ENCODE data around the gene MBNL1.
"Not testable (repeated sequence)": the region's sequence is repeated elsewhere in the genome, so short reads cannot be mapped to it uniquely, and the experiment has no call there.

MBNL1 gene

GRCh38 chr3:152404976-152405375, 136.2 kb downstream of the MBNL1 start:
- DNase-seq (ENCODE audit: low read depth): no peak

DNA sequence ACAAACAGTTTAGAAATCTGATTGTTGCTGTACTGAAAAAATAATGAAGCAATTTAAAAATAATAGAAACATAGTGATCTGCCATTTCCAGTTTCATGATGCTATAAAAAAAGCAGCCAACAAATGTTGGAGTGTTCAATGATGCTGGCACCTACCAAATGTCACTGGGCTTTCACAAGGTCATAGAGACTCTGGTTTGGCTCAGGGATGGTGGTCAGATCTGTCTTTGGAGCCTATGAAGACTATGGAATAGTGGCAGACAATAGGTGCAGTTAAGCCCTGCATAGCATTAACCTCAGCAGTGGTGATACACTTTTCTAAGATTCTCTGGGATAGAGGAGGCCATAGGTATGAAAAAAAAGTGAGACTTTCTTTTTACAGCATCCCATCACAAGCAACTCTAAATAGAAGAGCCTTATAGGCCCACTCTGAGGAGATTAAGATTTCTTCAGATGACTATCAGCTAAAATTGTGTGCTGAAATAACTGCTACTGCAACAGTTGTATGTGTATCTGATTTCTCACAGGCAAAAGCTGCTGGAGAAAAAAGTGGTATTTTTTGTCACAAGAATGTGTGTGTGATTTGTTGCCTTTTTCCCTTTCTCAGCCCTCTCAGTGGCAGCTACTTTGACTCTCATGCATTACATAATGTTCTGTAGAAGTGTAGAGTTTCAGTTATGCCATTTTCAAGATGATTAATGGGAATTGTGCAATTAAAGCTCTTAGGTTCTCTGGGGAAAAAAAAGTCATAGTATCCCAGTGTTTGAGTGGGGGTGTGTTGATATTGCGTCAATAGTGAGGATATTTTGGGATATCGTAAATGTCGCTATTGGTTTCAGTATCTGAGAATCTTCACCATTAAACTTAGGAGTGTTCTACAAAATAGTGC, 137.4 kb downstream of the MBNL1 start:
- DNase-seq (ENCODE audit: low read depth): no peak

DNA sequence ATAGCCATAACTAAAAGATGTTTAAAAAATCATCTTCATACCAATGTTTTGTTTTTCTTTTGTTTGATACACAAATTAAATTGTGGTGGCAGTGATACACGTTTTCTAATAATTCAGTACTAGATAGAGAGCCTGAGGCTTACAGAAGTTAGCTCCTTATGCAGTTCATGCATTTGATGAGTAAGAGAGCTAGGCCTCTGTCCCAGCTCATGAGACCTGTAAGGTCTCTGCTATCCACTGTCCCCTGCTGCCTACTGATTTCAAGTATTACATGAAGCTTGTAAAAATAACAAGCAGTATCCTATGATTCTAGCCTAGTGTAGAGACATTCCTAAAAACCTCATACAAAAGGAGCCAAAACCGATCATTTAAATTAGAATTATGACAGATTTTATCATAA, 144.5 kb downstream of the MBNL1 start:
- DNase-seq (ENCODE audit: low read depth): no peak

DNA sequence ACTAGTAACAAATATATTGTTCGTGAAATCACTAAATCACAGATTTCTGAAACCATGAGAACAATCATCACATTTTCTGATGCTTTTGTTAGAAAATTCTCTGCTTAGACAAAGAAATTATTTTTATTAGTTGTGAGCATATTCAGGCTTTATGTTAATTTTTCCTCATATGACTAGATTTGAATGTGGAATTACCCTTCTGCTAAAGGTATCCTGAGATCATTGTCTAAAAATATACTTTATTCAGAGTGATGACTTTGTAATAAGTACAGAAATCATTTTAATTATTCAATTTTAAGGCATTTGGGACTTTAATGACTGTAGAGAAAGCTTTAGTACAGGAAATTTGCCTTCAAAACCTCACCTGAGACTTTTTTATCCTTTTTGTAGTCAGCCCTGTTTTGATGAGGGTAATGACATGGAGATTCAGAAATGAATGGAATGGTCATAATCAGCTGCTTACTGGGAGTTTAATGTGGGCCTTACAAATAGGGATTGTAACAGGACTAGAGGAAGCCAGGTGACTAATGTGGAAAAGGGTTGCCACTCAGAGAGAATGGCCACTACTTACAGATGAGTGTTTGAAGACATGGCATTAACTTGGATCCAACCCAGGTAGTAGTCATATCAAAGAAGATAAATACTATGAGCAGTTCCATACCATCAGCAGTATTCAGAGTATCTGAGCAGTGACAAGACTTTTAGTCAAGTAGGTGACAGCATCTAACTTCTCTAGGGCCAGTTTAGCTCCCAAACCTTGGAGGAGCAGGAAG, 148.3 kb downstream of the MBNL1 start:
- DNase-seq (ENCODE audit: low read depth): no peak

- no peak for DNase-seq (ENCODE audit: low read depth)
Measured at GRCh38 chr3:152419748-152420147, 151.0 kb downstream of the MBNL1 start.

DNA sequence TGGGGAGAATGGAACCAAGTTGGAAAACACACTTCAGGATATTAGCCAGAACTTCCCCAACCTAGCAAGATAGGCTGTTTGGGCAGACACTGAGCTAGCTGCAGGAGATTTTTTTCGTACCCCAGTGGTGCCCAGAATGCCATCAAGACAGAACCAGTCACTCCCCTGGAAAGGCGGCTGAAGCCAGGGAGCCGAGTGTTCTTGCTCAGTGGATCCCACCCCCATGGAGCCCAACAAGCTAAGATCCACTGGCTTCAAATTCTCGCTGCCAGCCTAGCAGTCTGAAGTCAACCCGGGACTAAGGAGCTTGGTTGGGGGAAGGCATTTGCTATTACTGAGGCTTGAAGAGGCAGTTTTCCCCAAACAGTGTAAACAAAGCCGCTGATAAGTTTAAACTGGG, 152.4 kb downstream of the MBNL1 start:
- DNase-seq (ENCODE audit: low read depth): no peak

DNA sequence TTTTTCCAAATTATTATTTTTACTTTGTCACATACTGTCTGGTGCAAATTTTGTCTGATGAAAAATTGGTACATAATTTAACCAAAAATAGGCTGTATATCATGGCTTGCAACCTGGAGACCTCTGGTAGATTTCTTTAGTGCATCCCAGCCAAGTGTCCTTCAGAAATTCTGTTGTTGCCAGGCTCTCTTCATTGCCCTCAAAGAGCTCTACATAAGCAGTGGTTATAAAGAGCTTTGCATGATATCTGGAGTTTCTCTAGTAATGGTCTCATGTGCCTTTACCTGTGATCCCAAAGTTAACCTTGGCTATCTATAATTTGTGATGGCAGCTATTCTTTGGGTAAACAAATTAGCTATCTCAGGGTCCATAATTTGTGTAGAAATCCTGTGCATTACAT, 157.7 kb downstream of the MBNL1 start:
- no peak for DNase-seq (ENCODE audit: low read depth)

GRCh38 chr3:152428577-152428976, 159.8 kb downstream of the MBNL1 start:
- no peak for DNase-seq (ENCODE audit: low read depth)

DNA sequence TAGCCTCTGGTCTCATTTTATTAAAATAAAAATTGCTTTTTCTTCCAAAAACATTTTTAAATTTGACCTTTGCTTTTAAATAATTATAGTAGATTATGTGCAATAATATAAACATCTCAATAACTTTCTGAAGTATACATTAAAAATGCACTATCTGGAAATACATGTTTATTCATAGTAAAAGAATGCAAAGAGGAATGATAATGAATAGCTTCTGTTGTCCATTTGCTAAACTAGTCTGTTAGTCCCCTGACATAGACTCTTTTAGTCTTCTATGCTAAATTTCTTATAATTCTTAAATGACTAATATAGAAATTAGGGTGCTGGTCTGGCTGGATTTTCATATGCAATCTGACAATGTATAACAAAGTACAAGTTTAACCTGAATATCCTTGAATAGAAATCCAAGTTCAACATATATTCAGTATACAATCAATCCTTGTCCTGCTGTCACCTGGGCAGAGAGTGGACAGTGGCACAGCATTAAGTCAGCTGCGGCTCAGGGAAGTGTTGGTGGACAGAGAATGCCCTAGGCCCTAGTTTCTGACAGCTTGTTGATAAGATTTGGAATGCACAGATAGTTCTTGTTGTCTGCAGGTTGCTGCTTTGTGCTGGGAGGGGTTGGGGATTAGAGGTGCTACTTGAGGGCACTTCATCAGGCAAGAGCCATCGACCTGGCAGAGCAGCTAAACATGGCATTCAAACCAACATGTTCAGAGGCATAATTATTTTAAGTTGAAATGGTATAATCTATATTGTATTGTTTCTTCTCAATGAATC, 161.7 kb downstream of the MBNL1 start:
- DNase-seq (ENCODE audit: low read depth): no peak

GRCh38 chr3:152434142-152434541, 165.4 kb downstream of the MBNL1 start:
- no peak for DNase-seq (ENCODE audit: low read depth)

GRCh38 chr3:152435210-152435609, 166.5 kb downstream of the MBNL1 start:
- DNase-seq (ENCODE audit: low read depth): not testable (repeated sequence)

DNA sequence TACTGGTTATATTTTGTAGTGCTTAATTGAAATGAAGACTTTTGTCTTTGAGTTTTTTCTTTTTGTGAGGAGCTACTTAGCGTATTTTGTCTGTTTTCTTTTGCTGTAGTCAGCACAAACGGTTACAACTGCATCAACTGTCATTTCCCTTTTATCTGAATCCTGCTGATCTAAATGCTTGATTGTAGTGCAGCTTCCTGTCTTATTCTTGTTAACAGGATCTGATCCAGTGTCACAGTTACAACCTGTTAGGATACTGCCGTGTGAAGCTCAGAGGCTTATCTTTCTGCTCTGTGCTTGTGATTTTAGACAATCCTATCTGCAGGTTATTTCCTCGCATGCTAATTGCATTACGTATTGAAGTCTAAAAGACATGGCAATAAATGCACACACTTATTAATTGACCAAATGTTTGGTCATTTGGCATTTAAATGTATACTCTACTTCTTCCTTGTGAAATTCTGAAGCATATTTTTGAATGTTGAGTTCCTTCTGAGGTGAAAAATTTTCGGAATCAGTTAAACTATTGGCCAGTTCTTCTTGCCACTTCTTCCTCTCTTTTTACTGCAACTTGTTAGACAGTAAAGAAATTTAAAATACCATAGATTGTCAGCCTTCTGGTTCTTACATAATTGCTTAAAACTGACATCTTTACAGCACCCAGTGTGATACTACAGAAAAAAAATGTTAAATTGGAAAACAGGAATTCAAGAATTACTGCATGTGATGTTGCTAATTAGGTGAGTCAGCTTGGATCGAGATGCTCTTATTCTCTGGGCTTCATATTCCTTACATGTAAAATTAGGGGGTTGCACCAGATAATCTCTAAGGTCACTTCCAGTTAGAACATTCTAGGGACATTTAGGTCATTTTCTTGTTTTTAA, 168.2 kb downstream of the MBNL1 start:
- no peak for DNase-seq (ENCODE audit: low read depth)

DNA sequence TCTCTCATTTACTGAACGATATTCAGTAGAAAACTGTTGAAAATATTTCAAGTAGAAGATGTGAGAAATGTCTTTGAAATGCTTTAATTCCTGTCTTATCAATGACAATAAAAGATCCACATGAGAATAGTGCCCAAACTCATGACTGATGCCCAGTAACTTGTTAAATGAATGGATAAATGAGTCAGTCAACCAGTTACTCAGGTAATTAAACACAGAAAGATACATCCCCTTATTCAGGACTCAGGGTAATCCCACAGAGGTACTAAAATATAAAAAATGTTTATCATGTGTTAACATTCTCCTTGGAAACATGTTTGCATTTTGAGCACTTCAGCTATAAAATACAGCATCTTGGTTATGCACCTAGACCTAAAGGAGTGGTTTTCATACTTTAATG, 169.5 kb downstream of the MBNL1 start:
- no peak for DNase-seq (ENCODE audit: low read depth)

DNA sequence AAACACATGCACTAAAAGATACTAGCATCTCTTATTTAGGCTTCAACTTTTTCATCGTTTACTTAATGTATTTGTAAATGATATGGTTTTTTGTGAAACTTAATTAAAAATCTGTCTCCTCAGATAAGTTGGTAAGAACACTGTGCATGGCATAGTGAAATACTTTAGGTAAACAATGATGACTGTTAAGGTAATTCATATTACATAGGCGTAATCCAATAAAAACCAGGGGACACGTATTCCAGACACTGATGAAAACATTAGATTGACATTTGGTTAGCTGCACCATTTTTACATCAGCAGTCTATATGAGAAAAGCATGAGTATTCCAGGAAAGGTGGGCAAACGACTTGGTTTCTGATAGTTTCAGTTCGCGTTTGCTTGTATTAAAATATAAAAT, 170.0 kb downstream of the MBNL1 start:
- no peak for DNase-seq (ENCODE audit: low read depth)

GRCh38 chr3:152440243-152440642, 171.5 kb downstream of the MBNL1 start:
- DNase-seq (ENCODE audit: low read depth): not testable (repeated sequence)

DNA sequence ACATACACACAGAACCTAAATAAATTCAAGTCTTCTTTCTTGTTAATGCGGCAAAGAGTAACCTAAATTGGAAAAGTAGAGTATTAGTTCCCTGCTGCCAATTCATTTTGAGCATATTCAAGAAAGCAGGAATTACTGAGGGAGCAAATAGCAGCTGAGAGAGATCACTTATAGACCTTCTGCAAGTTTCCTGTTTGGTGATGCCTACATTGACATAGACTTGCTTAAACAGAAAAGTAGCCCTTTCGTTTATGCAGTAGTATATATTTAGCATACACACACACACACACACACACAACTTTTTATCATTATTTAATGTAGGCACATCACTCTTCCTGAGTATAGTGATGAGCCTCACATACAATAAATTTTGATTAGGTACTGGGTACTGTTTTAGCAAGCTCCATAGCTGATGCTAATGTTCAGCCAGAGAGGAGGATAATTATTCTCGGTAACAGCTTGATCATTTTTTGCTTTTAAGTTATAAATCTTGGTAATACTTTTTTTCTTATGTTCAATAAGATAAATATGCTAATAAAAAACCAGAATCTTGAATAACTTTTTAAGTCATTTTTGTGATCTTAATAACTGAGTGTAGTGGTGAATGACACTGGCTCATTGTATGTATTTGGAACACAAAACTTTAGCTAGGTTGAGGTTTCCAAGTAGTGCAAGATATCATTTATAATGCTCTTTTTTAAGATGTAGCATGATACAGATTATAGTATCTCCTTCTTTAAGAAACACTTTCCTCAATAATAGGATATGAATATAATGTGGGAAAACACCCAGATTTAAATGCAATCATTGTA, 174.7 kb downstream of the MBNL1 start:
- no peak for DNase-seq (ENCODE audit: low read depth)

DNA sequence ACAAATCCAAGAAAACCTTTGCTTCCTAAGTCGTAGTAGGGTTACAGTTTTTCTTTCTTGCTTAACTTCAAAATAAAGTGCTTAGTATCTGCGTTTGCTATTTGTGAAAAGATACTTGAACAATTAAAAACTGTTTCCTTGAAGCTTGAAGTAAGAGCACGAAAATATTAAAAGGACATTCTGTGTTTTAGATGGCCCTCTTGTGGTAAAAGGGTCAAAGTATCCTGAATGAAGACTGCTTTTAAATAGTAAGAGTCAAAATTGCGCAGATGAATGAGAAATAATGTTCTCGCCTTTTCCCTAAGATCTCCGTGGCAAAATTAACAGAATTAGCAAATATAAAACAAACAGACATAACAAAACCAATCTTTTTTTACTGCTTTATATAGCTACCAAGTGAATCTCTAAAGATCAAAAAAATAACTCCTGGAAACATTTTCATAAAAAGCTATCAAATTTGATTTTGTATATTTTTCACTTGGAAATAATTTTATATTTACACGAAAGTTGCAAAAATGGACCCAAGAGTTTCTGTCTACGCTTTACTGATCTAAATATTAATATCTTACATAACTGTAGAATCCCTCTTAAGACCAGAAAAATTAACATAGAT, 175.4 kb downstream of the MBNL1 start:
- no peak for DNase-seq (ENCODE audit: low read depth)

DNA sequence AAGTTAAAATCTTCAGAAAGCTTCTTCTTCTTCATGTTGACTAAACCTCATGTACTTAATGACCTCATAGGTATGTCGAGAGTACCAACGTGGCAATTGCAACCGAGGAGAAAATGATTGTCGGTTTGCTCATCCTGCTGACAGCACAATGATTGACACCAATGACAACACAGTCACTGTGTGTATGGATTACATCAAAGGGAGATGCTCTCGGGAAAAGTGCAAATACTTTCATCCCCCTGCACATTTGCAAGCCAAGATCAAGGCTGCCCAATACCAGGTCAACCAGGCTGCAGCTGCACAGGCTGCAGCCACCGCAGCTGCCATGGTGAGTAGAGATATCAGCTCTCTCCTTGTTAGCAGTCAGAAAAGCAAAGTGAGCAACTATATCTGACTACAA, 176.5 kb downstream of the MBNL1 start:
- DNase-seq (ENCODE audit: low read depth): no peak

GRCh38 chr3:152446495-152446894, 177.8 kb downstream of the MBNL1 start:
- DNase-seq (ENCODE audit: low read depth): no peak

DNA sequence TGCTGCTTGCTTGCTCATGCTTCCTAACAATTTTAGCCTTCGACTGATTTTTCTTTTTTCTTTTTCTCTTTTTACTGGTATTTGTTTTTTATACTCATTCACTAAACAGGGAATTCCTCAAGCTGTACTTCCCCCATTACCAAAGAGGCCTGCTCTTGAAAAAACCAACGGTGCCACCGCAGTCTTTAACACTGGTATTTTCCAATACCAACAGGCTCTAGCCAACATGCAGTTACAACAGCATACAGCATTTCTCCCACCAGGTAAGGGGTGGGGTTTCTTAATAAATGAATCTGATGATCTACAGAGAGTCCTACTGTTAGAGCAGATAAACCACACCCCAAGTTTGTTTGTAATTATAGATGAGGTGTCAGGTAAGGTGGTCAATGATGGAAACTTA, 178.8 kb downstream of the MBNL1 start:
- DNase-seq (ENCODE audit: low read depth): no peak

Measured in activated gamma-delta T cell treated with anti-CD3 and anti-CD28 coated beads, Interleukin-2, amount 50 U/mL, for 16 hours (primary cell).